Measurements from ENCODE around the gene KERA. TPM values are rescaled to one million over a fixed set of nuclear protein-coding genes. Genes with fewer than 3 reads are reported as not detected.

KERA gene
- total RNA-seq, 1 donor from 2014 or later: not detected

DNA sequence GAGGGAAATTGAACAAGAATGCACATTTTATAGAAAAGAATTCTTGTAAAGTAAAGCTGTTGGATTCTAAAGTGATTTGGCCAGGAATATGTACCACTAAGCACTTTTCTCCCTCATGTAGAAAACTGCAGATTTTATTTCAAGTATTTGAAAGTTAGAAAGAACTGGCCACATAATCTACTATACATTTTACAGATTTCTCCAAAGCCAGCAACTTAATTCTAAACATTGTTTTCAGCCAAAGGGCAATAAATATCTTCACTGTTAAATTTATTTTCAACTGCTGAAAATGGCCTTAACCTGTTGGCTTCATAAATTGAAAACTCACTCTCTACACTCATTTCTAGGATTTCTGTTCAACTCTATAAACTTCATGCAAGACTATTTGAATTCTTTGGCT is 15.6 kb upstream of the KERA start:
- no peak for DNase-seq (ENCODE audit: low read depth)

DNA sequence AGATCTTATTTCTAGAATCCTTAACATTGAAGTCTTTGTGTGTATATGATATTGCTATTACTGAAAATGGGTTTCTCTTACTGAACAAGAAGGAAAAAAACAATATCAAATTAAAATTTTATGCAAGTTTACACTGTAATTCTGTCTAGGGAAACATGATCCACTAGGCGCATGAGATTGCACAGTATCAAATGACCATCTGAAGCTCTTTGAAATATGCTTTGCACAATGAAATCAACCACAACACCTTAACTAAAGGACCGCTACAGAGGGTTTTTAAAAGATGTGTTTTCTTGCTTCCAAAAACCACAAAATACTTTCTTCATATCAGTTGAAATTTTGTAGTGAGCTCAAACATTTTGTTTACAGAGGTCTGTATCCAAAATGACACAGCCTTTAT is 15.1 kb upstream of the KERA start:
- DNase-seq (ENCODE audit: low read depth): no peak

GRCh38 chr12:91070936-91071335 is 13.1 kb upstream of the KERA start:
- DNase-seq (ENCODE audit: low read depth): no peak

GRCh38 chr12:91065396-91065795 is 7.6 kb upstream of the KERA start:
- no peak for DNase-seq (ENCODE audit: low read depth)

GRCh38 chr12:91064640-91065039 is 6.8 kb upstream of the KERA start:
- no peak for DNase-seq (ENCODE audit: low read depth)

- no peak for DNase-seq (ENCODE audit: low read depth)
These were observed 3.3 kb upstream of the KERA start for GRCh38 chr12:91061091-91061490.

DNA sequence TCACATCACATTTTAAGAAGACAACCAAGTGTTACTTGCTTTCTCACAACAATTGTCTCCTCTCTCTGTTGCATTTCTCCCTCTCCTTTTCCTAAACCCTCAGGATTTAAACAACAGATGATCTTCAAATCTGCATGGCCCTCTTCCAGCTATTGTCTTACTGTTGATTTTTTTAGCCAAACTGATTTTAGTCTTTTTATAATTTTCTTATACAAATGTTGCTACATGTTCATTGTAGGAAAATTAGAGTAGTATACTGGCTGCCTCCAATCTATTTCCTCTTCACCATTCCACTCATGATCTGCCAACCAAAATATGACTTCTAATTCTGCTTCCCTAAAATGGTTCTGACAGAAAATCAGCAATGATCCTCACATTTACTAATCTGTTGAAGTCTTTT is 1.4 kb upstream of the KERA start:
- DNase-seq (ENCODE audit: low read depth): no peak

GRCh38 chr12:91058786-91059185 is 962 bp upstream of the KERA start:
- DNase-seq (ENCODE audit: low read depth): peak; percentile 15

DNA sequence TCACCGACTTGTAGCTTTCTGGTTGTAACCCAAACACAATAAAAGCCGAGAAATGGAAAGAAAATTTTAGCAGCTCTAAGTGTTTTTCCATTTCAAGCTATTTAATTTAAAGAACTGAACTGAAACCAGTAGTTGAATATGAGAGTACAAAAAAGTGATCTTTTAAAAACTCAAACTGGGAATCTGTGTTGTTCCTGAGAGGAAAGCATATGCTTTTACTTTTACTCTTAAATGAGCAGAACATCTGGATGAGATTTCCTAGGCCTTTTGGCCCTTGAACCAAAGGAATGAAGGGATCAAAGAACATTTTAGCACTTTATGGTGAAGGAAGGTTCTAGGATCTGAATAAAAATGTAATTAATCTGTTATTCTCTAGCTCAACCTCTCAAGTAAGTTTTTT is 1.3 kb downstream of the KERA start:
- no peak for DNase-seq (ENCODE audit: low read depth)

DNA sequence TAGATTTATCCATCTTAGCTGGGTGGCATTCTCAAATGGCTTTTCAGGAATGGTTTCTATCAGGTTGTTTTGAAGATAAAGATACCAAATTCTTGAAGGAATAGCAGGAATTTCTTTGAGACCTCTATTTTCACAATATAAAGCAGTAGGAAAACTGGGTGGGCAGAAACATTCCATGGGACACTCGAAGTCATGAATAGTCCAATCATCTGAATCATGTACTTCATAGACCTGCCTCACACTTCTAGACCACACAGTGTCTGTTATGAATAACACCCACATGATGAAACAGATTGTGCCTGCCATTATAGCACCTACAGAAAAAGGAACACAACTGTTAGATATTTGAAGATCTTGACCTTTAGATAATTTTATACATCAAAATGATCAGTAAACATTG is 1.8 kb downstream of the KERA start:
- DNase-seq (ENCODE audit: low read depth): no peak

DNA sequence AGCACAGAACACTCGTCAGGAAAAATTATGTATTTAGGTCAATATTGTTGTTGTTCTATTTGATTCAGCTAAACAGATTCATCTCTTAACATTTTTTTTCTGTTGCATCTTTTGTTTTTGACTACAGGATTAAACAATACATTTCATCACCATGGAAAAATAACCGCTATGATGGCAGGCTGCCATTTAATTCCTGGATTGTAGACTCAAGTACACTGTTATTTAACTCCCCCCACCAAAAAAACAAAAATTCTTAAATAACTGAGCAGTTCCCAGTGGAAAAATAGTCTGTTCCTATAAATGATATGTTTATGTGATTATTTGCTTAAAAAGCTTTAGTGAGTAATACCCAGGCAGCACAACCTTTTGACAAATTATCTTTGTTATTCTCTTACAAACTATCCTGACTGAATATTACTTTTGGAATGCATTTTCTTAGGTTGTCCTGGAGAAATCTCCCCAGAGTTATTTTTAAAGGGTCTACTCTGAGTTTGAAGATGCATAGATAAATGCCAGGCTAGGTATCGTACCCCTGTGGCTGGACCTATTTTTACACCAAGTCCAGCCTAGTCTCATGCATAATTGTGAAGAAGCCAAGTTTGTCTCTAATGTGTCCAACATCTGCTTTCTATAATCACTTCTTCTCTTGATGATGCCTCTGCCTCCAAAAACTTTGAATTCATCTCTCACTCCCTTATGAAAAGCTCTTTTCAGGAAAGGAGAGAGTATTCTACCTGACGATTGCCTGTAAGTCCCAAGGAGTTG is 3.7 kb downstream of the KERA start:
- DNase-seq (ENCODE audit: low read depth): peak; percentile 46

DNA sequence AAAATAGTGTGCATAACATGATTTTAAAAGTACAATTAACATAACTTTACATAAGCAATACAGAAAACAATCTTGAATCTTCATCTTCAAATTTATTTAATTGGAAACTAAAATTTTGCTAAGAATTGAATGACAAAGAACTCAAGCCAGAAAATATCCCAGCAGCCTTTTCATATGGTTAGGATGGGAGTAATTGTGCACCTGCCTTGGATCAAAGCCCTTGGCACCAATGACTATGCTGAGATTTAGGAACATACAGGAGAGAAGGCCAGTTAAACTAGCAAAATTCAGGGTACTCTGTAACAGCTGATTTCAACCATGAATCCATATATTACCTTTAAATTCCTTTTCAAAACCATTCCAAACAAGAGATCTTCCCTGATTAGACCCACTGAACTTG is 5.8 kb downstream of the KERA start:
- DNase-seq (ENCODE audit: low read depth): no peak

DNA sequence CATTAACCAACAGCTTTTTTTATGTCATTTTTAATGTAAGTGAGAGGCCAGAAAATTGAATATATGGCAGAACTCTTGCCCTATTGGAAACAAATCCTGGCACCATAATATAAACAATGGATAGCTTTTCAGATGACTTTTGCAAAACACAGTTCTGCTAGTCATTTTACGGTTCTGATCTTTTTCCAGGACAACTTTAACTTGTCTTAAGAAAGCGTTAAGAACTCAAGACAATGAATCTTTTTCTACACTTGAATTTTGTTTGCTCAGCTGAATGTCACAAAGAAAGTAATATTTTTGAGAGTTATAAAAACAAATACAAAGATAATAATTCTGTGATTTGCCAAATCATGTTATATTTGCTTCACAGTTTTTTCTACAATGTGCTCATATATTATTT is 13.2 kb downstream of the KERA start:
- no peak for DNase-seq (ENCODE audit: low read depth)

GRCh38 chr12:91043408-91043807 is 14.4 kb downstream of the KERA start:
- no peak for DNase-seq (ENCODE audit: low read depth)

DNA sequence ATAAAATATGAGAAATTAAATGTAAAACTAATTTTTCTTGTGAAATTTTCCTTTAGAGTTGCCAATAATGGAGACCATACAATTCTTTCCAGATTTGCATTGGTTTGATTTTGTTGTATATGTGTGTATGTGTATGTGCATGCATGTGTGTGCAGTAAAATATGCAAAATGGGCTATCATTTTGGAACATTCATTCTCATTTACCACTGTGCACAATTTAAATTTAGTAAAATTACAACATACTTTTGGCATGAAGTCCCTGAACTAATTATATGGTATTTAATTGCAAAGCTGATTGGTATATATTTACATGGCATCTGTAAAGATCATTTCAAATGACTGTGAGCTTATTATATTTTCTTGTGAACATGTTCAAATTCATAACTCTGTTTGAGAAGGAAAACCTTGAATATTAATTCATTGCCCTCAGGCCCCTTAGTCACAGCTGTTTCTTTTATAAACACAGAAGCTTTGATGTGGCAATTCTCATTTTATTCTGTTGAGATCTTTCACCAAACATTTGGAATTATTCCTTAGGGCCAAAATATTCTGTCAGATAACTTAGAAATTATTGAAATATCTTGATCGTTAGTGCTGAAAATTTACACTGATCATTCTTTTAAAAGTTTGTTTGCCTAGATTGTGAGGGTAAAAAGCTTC is 17.6 kb downstream of the KERA start:
- peak; percentile 6 for DNase-seq (ENCODE audit: low read depth)

- DNase-seq (ENCODE audit: low read depth): no peak
These were observed 20.5 kb downstream of the KERA start for GRCh38 chr12:91037276-91037675.

DNA sequence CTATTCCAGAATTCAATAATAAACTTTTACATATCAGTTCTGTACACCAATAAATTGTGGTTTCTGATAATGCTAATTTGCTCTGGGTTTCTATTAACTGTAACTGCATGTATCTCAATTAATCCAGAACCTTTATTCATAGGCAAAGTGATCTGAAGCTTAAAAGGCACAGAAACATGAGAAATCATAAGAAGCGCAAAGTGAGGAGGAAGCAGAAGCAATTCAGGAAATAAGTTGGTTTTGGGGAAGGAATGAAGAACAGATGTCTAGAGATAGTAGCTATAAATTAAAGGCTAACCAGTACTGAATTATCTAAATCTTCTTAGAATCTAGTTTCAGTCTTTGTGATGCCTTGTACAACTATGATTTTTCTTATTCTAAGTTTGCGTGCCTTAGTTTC is 24.6 kb downstream of the KERA start:
- no peak for DNase-seq (ENCODE audit: low read depth)

GRCh38 chr12:91023326-91024004 is 34.4 kb downstream of the KERA start:
- peak; percentile 58 for DNase-seq (ENCODE audit: low read depth)

- no peak for DNase-seq (ENCODE audit: low read depth)
These were observed 36.7 kb downstream of the KERA start for GRCh38 chr12:91021076-91021475.

GRCh38 chr12:91019455-91019854 is 38.4 kb downstream of the KERA start:
- no peak for DNase-seq (ENCODE audit: low read depth)

DNA sequence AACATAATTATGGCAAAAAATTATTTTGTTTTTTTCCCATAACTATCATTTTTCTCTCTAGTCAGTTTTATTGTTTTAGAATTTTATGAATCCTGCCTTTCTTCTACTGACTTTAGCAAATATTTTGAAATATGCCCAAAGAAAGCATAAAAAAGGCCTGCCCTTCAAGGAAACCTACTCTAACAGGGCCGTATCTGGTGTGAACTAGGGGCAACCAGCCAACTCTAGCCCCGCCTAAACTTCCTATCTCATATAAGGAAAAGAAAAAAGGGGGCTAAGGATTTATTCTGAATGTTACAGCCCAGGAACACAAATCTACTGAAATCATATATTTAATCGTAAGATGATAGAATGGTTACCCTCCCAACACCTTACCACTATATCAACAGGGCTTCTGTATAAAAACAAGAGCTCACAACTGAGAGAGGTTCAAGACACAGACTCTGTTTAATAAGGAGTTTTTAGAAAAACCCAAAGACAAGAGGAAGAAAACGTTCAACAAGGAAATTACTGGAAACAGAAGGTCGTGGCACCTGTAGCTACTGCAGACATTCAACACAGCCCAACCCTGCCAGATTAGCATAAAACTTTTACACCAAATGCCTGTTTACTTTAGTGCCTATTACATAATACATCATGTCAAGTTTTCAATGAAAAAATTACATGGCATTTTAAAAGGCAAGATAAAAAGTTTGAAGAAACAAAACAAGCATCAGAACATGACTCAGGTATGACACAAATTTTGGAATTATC is 40.1 kb downstream of the KERA start:
- no peak for DNase-seq (ENCODE audit: low read depth)

- DNase-seq (ENCODE audit: low read depth): no peak
These were observed 40.8 kb downstream of the KERA start for GRCh38 chr12:91017043-91017442.
